HUES48 (cell line): ENCODE measurements around the gene ERCC2.
"Not testable (repeated sequence)": the region's sequence is repeated elsewhere in the genome, so short reads cannot be mapped to it uniquely, and the experiment has no call there.

Source experiments
- H3K27ac ChIP-seq: one replicate; pipeline ENCODE4 v1.7.0; 2013; ENCODE audit warnings: low read depth, low read length, inconsistent platforms
- H3K27me3 ChIP-seq: 2 replicates; pipeline ENCODE4 v1.6.1; 2013; ENCODE audit warnings: mild to moderate bottlenecking, low read length; ENCODE audit not compliant: control insufficient read depth, insufficient read depth
- H3K36me3 ChIP-seq: 2 replicates; pipeline ENCODE4 v1.6.1; 2013; ENCODE audit warnings: low read length; ENCODE audit not compliant: control insufficient read depth, insufficient read depth
- H3K4me1 ChIP-seq: 2 replicates; pipeline ENCODE4 v1.6.1; 2013; ENCODE audit warnings: mild to moderate bottlenecking, low read length; ENCODE audit not compliant: control insufficient read depth, insufficient read depth
- H3K4me3 ChIP-seq: 2 replicates; pipeline ENCODE4 v1.5.1; 2013; ENCODE audit warnings: mild to moderate bottlenecking, low read depth, low read length
- H3K9ac ChIP-seq: 2 replicates; pipeline ENCODE4 v1.6.1; 2013; ENCODE audit warnings: mild to moderate bottlenecking, low read depth, low read length, moderate library complexity
- H3K9me3 ChIP-seq: 2 replicates; pipeline ENCODE4 v1.6.1; 2013; ENCODE audit warnings: low read length; ENCODE audit not compliant: control insufficient read depth, insufficient read depth

Gene ERCC2

DNA sequence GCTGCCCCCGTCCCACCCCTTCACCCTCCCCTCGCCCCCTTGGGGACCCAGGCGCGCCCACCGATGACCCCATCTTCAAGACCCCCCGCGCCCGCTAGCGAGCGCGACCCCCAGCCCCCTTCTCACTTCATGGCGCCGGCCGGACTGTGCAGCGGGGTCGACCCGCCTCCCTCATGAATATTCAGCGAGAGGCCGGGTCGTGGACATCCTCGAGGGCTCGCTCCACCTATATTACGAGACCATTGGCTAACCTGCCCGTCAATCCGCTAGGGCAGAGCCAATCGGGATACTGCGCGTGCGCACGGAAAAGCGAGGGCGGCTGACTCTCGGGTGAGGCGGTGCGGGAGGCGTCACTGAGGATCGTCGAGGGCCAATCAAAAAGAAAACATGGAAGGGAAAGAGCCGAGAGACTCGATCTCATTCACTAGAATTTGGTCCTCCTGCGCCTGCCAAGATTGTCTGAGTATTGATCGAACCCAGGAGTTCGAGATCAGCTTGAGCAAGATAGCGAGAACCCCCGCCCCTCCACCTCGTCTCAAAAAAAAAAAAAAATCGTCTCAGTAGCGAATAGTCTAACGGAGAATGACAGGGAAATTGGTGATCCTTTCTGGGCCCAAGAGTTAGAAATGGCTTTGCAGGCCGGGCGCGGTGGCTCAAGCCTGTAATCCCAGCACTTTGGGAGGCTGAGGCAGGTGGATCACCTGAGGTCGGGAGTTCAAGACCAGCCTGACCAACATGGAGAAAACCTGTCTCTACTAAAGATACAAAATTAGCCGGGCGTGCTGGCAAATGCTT lies at the start of gene ERCC2:
Gene ERCC2, minus strand, starts transcription at position 164 of the 795 bp plus-strand sequence. Its CDS starts 33 bp downstream, at position 131.
- Histone ChIP-seq H3K9ac (peak within 1 kb of the TSS; percentile 79), H3K9me3 (no peaks in the 10 kb centered on the region), H3K4me3 (peak within 1 kb of the TSS; percentile 92), H3K27me3 (no peaks in the 10 kb centered on the region), H3K36me3 (peaks cover 20% of the 10 kb centered on the region), H3K27ac (peak within 1 kb of the TSS; percentile 82), H3K4me1 (no peaks in the 10 kb centered on the region)

DNA sequence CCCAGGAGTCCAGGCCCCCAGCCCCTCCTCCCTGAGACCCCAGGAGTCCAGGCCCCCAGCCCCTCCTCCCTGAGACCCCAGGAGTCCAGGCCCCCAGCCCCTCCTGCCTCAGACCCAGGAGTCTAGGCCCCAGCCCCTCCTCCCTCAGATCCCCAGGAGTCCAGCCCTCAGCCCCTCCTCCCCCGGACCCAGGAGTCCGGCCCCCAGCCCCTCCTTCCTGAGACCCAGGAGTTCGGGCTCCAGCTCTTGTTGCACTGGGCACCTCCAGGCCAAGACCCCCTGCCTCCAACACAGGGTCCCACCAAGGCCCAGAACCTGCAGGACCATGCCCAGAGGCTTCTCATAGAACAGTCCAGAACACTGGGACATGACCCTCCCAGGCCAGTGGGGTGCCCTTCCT lies 49.5 kb upstream of the ERCC2 start:
- peaks cover 10% of the 10 kb centered on the region for H3K4me1 ChIP-seq
- no peaks in the 10 kb centered on the region for H3K27me3 ChIP-seq
- no peaks in the 10 kb centered on the region for H3K9me3 ChIP-seq
- H3K4me3 ChIP-seq, result no peak overlapping the region
- H3K36me3 ChIP-seq, result peaks cover 36% of the 10 kb centered on the region
- no peak overlapping the region for H3K27ac ChIP-seq
- no peak overlapping the region for H3K9ac ChIP-seq

GRCh38 chr19:45419396-45419795 lies 49.0 kb upstream of the ERCC2 start:
- H3K9me3 ChIP-seq, result no peaks in the 10 kb centered on the region

DNA sequence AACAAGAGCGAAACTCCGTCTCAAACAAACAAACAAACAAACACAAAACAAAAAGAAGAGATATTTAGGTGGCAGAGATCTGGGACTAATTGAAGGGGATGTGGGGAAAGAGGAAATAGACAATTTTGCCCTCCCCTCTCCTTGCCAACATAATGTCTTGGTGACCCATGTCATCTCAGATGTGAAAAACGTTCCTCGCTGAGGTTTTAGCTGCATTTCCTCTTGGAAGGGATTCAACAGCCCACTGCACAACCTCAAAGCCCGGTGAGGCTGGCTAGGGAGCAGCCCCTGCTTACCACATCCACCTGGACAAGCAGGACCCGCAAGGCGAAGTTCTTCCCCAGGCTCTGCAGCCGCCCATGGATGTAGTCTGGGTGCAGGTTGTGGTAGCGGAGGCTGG lies 48.4 kb upstream of the ERCC2 start:
- no peaks in the 10 kb centered on the region for H3K27me3 ChIP-seq
- H3K4me3 ChIP-seq, result no peak overlapping the region
- H3K36me3 ChIP-seq, result peaks cover 47% of the 10 kb centered on the region
- no peaks in the 10 kb centered on the region for H3K4me1 ChIP-seq
- H3K27ac ChIP-seq, result no peak overlapping the region
- no peaks in the 10 kb centered on the region for H3K9me3 ChIP-seq
- no peak overlapping the region for H3K9ac ChIP-seq

More at GRCh38 chr19:45419396-45419795, 49.0 kb upstream of the ERCC2 start:
- H3K27me3 ChIP-seq, result no peaks in the 10 kb centered on the region
- no peak overlapping the region for H3K4me3 ChIP-seq
- H3K36me3 ChIP-seq, result peaks cover 41% of the 10 kb centered on the region
- peaks cover 6% of the 10 kb centered on the region; the same call in 1 of the 2 replicates for H3K4me1 ChIP-seq
- H3K27ac ChIP-seq, result no peak overlapping the region
- H3K9ac ChIP-seq, result no peak overlapping the region

GRCh38 chr19:45417151-45417550 lies 46.8 kb upstream of the ERCC2 start:
- H3K27me3 ChIP-seq, result no peaks in the 10 kb centered on the region
- H3K27ac ChIP-seq, result no peak overlapping the region
- no peak overlapping the region for H3K9ac ChIP-seq
- H3K9me3 ChIP-seq, result no peaks in the 10 kb centered on the region
- no peaks in the 10 kb centered on the region for H3K4me1 ChIP-seq
- H3K4me3 ChIP-seq, result no peak overlapping the region
- H3K36me3 ChIP-seq, result peaks cover 59% of the 10 kb centered on the region

GRCh38 chr19:45414468-45414867 lies 44.1 kb upstream of the ERCC2 start:
- H3K36me3 ChIP-seq, result peaks cover 55% of the 10 kb centered on the region
- no peak overlapping the region for H3K4me3 ChIP-seq
- no peak overlapping the region for H3K9ac ChIP-seq
- H3K27me3 ChIP-seq, result no peaks in the 10 kb centered on the region
- H3K9me3 ChIP-seq, result no peaks in the 10 kb centered on the region
- no peak overlapping the region for H3K27ac ChIP-seq
- H3K4me1 ChIP-seq, result no peaks in the 10 kb centered on the region

GRCh38 chr19:45413497-45413896 lies 43.1 kb upstream of the ERCC2 start:
- no peak overlapping the region for H3K4me3 ChIP-seq
- H3K36me3 ChIP-seq, result peaks cover 55% of the 10 kb centered on the region

GRCh38 chr19:45410330-45410729 lies 40.0 kb upstream of the ERCC2 start:
- H3K4me3 ChIP-seq, H3K27me3 ChIP-seq, H3K9ac ChIP-seq, H3K9me3 ChIP-seq, H3K27ac ChIP-seq, H3K4me1 ChIP-seq: not testable (repeated sequence)
- peaks cover 45% of the 10 kb centered on the region for H3K36me3 ChIP-seq

More at GRCh38 chr19:45413497-45413896, 43.1 kb upstream of the ERCC2 start:
- Histone ChIP-seq H3K9me3 (no peaks in the 10 kb centered on the region), H3K27ac (no peak overlapping the region), H3K27me3 (no peaks in the 10 kb centered on the region), H3K4me1 (no peaks in the 10 kb centered on the region), H3K9ac (no peak overlapping the region)

- Histone ChIP-seq H3K4me1 (0 out of 2 replicates have a peak, but pooled peaks cover 4% of the 10 kb centered on the region), H3K27me3 (no peaks in the 10 kb centered on the region), H3K9ac (no peak overlapping the region)
Measured at GRCh38 chr19:45409557-45409920, 39.2 kb upstream of the ERCC2 start.

DNA sequence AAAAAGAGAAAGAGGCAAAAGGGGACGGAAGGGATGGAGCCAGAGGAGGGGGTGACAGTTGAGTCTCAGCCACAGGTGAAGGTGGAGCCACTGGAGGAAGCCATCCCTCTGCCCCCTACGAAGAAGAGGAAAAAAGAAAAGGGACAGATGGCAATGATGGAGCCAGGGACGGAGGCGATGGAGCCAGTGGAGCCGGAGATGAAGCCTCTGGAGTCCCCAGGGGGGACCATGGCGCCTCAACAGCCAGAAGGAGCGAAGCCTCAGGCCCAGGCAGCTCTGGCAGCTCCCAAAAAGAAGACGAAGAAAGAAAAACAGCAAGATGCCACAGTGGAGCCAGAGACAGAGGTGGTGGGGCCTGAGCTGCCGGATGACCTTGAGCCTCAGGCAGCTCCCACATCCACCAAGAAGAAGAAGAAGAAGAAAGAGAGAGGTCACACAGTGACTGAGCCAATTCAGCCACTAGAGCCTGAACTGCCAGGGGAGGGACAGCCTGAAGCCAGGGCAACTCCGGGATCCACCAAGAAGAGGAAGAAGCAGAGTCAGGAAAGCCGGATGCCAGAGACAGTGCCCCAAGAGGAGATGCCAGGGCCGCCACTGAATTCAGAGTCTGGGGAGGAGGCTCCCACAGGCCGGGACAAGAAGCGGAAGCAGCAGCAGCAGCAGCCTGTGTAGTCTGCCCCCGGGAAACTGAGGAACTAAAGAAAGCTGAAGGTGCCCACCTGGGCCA lies 38.6 kb upstream of the ERCC2 start:
- H3K27ac ChIP-seq, result no peak overlapping the region

More at GRCh38 chr19:45409557-45409920, 39.2 kb upstream of the ERCC2 start:
- Histone ChIP-seq H3K9me3 (no peaks in the 10 kb centered on the region), H3K4me3 (no peak overlapping the region), H3K36me3 (peaks cover 41% of the 10 kb centered on the region), H3K27ac (no peak overlapping the region)

GRCh38 chr19:45408121-45408520 lies 37.7 kb upstream of the ERCC2 start:
- Histone ChIP-seq H3K27ac (no peak overlapping the region), H3K4me3 (no peak overlapping the region), H3K4me1 (peaks cover 12% of the 10 kb centered on the region), H3K36me3 (peaks cover 27% of the 10 kb centered on the region), H3K27me3 (no peaks in the 10 kb centered on the region; the same call in 1 of the 2 replicates), H3K9ac (no peak overlapping the region), H3K9me3 (no peaks in the 10 kb centered on the region)

More for the DNA sequence above, 38.6 kb upstream of the ERCC2 start:
- Histone ChIP-seq H3K4me1 (0 out of 2 replicates have a peak, but pooled peaks cover 4% of the 10 kb centered on the region), H3K4me3 (no peak overlapping the region), H3K9ac (no peak overlapping the region), H3K9me3 (no peaks in the 10 kb centered on the region), H3K36me3 (peaks cover 36% of the 10 kb centered on the region), H3K27me3 (no peaks in the 10 kb centered on the region)
